Sigmoid colon (tissue), 4 donors: ENCODE measurements around the gene ANXA8.
"Not testable (repeated sequence)": the region's sequence is repeated elsewhere in the genome, so short reads cannot be mapped to it uniquely, and the experiment has no call there.

Source experiments
- EP300 ChIP-seq, 4 donors: sonication (generic); formaldehyde crosslinking; IDR thresholded peaks; one replicate each; pipeline ENCODE4 v1.6.1; 2017; ENCODE audit warnings: antibody characterized with exemption in 4 of 4
- POLR2A ChIP-seq, 2 donors: fragments of 450-650 bp; IDR thresholded peaks; one replicate each; pipeline ENCODE4 v1.6.1; 2016; ENCODE audit warnings: antibody characterized with exemption in 2 of 2, mild to moderate bottlenecking in 2 of 2, moderate library complexity in 2 of 2
- POLR2AphosphoS5 ChIP-seq, 4 donors: sonication (generic); formaldehyde crosslinking; IDR thresholded peaks; one replicate each; pipeline ENCODE4 v1.6.1; 2017; ENCODE audit warnings: antibody characterized with exemption in 4 of 4
- TF ChIP-seq, protein P1 (sequence below), 4 experiments: fragments of 450-650 bp in 3 of 4; fragments of 200-600 bp in 1 of 4; IDR thresholded peaks; one replicate each; pipeline ENCODE4 v1.5.1; 2016 to 2019; ENCODE audit warnings: antibody characterized with exemption in 4 of 4, mild to moderate bottlenecking in 3 of 4, moderate library complexity in 2 of 4

DNA sequence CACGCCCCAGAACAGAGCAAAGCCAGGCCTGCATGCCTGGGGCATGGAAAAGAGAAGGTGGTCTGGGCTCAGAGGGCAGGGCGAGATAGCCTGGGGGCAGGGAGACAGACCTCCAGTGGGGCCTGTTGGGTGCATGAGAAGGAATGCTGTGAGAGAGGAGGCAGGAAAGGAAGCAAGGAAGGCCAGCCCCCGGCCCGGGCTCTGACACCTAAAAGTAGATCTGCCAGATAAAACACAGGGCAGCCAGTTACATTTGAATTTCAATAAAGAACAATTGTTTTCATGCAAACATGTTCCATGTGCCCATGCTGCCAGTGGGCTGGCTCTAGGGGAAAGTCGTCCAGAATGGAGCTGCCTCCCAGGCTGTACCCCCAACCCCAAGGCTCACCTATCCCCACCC, 5.8 kb downstream of the ANXA8 start:
- TF ChIP-seq, protein P1, sequence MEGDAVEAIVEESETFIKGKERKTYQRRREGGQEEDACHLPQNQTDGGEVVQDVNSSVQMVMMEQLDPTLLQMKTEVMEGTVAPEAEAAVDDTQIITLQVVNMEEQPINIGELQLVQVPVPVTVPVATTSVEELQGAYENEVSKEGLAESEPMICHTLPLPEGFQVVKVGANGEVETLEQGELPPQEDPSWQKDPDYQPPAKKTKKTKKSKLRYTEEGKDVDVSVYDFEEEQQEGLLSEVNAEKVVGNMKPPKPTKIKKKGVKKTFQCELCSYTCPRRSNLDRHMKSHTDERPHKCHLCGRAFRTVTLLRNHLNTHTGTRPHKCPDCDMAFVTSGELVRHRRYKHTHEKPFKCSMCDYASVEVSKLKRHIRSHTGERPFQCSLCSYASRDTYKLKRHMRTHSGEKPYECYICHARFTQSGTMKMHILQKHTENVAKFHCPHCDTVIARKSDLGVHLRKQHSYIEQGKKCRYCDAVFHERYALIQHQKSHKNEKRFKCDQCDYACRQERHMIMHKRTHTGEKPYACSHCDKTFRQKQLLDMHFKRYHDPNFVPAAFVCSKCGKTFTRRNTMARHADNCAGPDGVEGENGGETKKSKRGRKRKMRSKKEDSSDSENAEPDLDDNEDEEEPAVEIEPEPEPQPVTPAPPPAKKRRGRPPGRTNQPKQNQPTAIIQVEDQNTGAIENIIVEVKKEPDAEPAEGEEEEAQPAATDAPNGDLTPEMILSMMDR (IDR thresholded peaks at IDR 0.05): not testable (repeated sequence)
- TF ChIP-seq POLR2A, EP300, POLR2AphosphoS5 (IDR thresholded peaks at IDR 0.05): not testable (repeated sequence)
